Liver (tissue), 9 donors: ENCODE measurements around the gene ADGRA1. TPM values are rescaled to one million over a fixed set of nuclear protein-coding genes. Genes with fewer than 3 reads are reported as not detected.
"Not testable (repeated sequence)": the region's sequence is repeated elsewhere in the genome, so short reads cannot be mapped to it uniquely, and the experiment has no call there.

Experiments used
- DNase-seq: peaks from one replicate; pipeline ENCODE4 v3.0.0-alpha.2; 2017; ENCODE audit warnings: low spot score
- H3K27ac ChIP-seq, 2 donors: one replicate each; pipeline ENCODE4 v1.7.0; 2013; ENCODE audit warnings: inconsistent platforms in 2 of 2, low read length in 2 of 2, control low read depth in 1 of 2, low read depth in 1 of 2, mild to moderate bottlenecking in 1 of 2
- H3K27me3 ChIP-seq, 4 donors: one replicate each; pipeline versions ENCODE4 v1.6.1 to v1.7.0; 2013; ENCODE audit warnings: low read length in 3 of 4, inconsistent platforms in 1 of 4, mild to moderate bottlenecking in 1 of 4, moderate library complexity in 1 of 4; ENCODE audit not compliant: control insufficient read depth in 4 of 4, insufficient read depth in 4 of 4
- H3K36me3 ChIP-seq, 4 donors: one replicate each; pipeline versions ENCODE4 v1.6.1 to v1.7.0; 2013; ENCODE audit warnings: low read length in 3 of 4, mild to moderate bottlenecking in 3 of 4, low read depth in 1 of 4, moderate library complexity in 1 of 4; ENCODE audit not compliant: control insufficient read depth in 4 of 4, insufficient read depth in 3 of 4
- H3K4me1 ChIP-seq, 4 donors: one replicate each; pipeline versions ENCODE4 v1.6.1 to v1.7.0; 2013; ENCODE audit warnings: low read length in 3 of 4, mild to moderate bottlenecking in 3 of 4, moderate library complexity in 1 of 4; ENCODE audit not compliant: control insufficient read depth in 4 of 4, insufficient read depth in 4 of 4
- H3K4me3 ChIP-seq, 3 donors: one replicate each; pipeline versions ENCODE4 v1.6.1 to v1.7.0; 2013; ENCODE audit warnings: low read length in 3 of 3, control low read depth in 1 of 3, low read depth in 1 of 3, mild to moderate bottlenecking in 1 of 3
- H3K9ac ChIP-seq, 2 donors: one replicate each; pipeline ENCODE4 v1.7.0; 2013; ENCODE audit warnings: low read length in 2 of 2, mild to moderate bottlenecking in 2 of 2, moderate library complexity in 2 of 2, control low read depth in 1 of 2, low read depth in 1 of 2
- H3K9me3 ChIP-seq, 4 donors: one replicate each; pipeline versions ENCODE4 v1.6.1 to v1.7.0; 2013; ENCODE audit warnings: low read length in 3 of 4; ENCODE audit not compliant: control insufficient read depth in 4 of 4
- FOXA2 ChIP-seq: IDR thresholded peaks from 2 replicates; pipeline ENCODE4 v1.6.1; 2016; ENCODE audit warnings: antibody characterized with exemption
- GABPA ChIP-seq, 2 donors: IDR thresholded peaks in 1 of 2; conservative IDR thresholded peaks in 1 of 2; 2 replicates each; pipeline ENCODE4 v1.6.1; 2016; ENCODE audit warnings: antibody characterized with exemption in 2 of 2, mild to moderate bottlenecking in 1 of 2, moderate library complexity in 1 of 2
- HNF4G ChIP-seq: IDR thresholded peaks from 2 replicates; pipeline ENCODE4 v1.6.1; 2016; ENCODE audit warnings: antibody characterized with exemption
- RAD21 ChIP-seq, 2 donors: IDR thresholded peaks; 2 replicates each; pipeline ENCODE4 v1.6.1; 2016; ENCODE audit warnings: antibody characterized with exemption in 2 of 2, mild to moderate bottlenecking in 2 of 2
- SP1 ChIP-seq: IDR thresholded peaks from 2 replicates; pipeline ENCODE4 v1.6.1; 2018; ENCODE audit warnings: antibody characterized with exemption, mild to moderate bottlenecking
- TAF1 ChIP-seq: conservative IDR thresholded peaks from 2 replicates; pipeline ENCODE4 v1.6.1; 2016; ENCODE audit warnings: antibody characterized with exemption, mild to moderate bottlenecking
- YY1 ChIP-seq: IDR thresholded peaks from 2 replicates; pipeline ENCODE4 v1.6.1; 2016; ENCODE audit warnings: antibody characterized with exemption, mild to moderate bottlenecking
- ZBTB33 ChIP-seq: IDR thresholded peaks from 2 replicates; pipeline ENCODE4 v1.6.1; 2016; ENCODE audit warnings: antibody characterized with exemption
- WGBS: extraction: QIAGEN DNeasy Blood & Tissue Kit; methylation state at CpG from one replicate; pipeline ENCODE4 v1.1.7; 2013; 5-methylcytosine and 5-hydroxymethylcytosine counted together
- polyA plus RNA-seq, 2 donors: library from polyadenylated mRNA; stranded (reverse) in 1 of 2; unstranded in 1 of 2; fragments of 200-250 nt in 1 of 2; fragments of >200 nt in 1 of 2; fragmentation: Nextera tagmentation in 1 of 2; extraction: Ambion mirVana in 1 of 2; gene quantifications; one replicate each; pipeline versions ENCODE4 v1.2.1 to v1.2.3, GENCODE V29; 2013 to 2015
- total RNA-seq, 2 donors: library from RNA; depleted of rRNA; stranded (reverse); fragments of >200 nt; gene quantifications; one replicate each; pipeline ENCODE4 v1.2.3, GENCODE V29; 2014
- TF ChIP-seq, protein P1 (sequence below): IDR thresholded peaks from 2 replicates; pipeline ENCODE4 v1.6.1; 2016; ENCODE audit warnings: antibody characterized with exemption
- TF ChIP-seq, protein P2 (sequence below): IDR thresholded peaks from 2 replicates; pipeline ENCODE4 v1.6.1; 2016; ENCODE audit warnings: antibody characterized with exemption, mild to moderate bottlenecking
- TF ChIP-seq, protein P3 (sequence below): IDR thresholded peaks from 2 replicates; pipeline ENCODE4 v1.6.1; 2016; ENCODE audit warnings: antibody characterized with exemption
- TF ChIP-seq, protein P4 (sequence below): fragments of 150-350 bp; IDR thresholded peaks from 2 replicates; pipeline ENCODE4 v1.5.1; 2017; ENCODE audit warnings: improper control_type of control experiment, low read depth, low read length; ENCODE audit not compliant: missing input control
- donor health status: healthy.
- donor health status: healthy.
- donor health status: healthy.
- donor health status: healthy.
- donor health status: healthy.

The ADGRA1 gene
- total and polyA plus RNA-seq, 4 donors, result 0.08 to 0.70 (median 0.12) TPM; not detected in 1

DNA sequence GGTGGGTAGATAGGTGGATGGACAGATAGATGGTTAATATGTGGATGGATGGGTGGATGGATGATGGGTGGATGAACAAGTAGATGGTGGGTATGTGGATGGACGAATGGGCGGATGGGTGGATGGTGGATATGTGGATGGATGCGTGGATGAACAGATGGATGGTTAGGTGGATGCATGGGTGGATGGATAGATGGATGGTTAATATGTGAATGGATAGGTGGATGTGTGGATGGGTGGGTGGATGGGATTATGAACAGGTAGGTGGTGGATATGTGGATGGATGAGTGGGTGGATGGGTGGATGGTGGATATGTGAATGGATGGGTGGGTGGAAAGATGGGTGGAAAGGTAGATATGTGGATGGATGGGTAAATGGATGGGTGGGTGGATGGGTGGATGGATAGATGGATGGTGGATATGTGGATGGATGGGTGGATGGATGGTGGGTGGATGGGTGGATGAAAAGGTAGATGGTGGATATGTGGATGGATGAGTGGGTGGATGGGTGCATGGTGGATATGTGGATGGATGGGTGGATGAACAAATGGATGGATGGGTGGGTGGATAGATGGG, 87.1 kb downstream of the ADGRA1 start:
- H3K36me3 ChIP-seq, result peaks cover 0 to 3% (median 0%) of the 10 kb centered on the region in 4 donors
- H3K9ac ChIP-seq, result no peak overlapping the region
- no peak for DNase-seq
- no peaks in the 10 kb centered on the region for H3K4me1 ChIP-seq
- H3K9me3 ChIP-seq, result no peaks in the 10 kb centered on the region
- no peak overlapping the region for H3K4me3 ChIP-seq
- no peak overlapping the region for H3K27ac ChIP-seq
- TF ChIP-seq ZBTB33, result no peak
- TF ChIP-seq, protein P1, sequence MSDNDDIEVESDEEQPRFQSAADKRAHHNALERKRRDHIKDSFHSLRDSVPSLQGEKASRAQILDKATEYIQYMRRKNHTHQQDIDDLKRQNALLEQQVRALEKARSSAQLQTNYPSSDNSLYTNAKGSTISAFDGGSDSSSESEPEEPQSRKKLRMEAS, result no peak
- TF ChIP-seq, protein P2, sequence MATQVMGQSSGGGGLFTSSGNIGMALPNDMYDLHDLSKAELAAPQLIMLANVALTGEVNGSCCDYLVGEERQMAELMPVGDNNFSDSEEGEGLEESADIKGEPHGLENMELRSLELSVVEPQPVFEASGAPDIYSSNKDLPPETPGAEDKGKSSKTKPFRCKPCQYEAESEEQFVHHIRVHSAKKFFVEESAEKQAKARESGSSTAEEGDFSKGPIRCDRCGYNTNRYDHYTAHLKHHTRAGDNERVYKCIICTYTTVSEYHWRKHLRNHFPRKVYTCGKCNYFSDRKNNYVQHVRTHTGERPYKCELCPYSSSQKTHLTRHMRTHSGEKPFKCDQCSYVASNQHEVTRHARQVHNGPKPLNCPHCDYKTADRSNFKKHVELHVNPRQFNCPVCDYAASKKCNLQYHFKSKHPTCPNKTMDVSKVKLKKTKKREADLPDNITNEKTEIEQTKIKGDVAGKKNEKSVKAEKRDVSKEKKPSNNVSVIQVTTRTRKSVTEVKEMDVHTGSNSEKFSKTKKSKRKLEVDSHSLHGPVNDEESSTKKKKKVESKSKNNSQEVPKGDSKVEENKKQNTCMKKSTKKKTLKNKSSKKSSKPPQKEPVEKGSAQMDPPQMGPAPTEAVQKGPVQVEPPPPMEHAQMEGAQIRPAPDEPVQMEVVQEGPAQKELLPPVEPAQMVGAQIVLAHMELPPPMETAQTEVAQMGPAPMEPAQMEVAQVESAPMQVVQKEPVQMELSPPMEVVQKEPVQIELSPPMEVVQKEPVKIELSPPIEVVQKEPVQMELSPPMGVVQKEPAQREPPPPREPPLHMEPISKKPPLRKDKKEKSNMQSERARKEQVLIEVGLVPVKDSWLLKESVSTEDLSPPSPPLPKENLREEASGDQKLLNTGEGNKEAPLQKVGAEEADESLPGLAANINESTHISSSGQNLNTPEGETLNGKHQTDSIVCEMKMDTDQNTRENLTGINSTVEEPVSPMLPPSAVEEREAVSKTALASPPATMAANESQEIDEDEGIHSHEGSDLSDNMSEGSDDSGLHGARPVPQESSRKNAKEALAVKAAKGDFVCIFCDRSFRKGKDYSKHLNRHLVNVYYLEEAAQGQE, result no peak
- no peak for TF ChIP-seq TAF1
- TF ChIP-seq YY1, result no peak
- no peak for TF ChIP-seq HNF4G
- TF ChIP-seq RAD21 (IDR thresholded peaks at IDR 0.05), result no peak
- no peak for TF ChIP-seq SP1
- no peak for TF ChIP-seq GABPA (IDR thresholded peaks at IDR 0.05 in 1 of 2, conservative IDR thresholded peaks at IDR 0.05 in 1 of 2)
- TF ChIP-seq, protein P3, sequence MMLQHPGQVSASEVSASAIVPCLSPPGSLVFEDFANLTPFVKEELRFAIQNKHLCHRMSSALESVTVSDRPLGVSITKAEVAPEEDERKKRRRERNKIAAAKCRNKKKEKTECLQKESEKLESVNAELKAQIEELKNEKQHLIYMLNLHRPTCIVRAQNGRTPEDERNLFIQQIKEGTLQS, result no peak
- TF ChIP-seq, protein P4, sequence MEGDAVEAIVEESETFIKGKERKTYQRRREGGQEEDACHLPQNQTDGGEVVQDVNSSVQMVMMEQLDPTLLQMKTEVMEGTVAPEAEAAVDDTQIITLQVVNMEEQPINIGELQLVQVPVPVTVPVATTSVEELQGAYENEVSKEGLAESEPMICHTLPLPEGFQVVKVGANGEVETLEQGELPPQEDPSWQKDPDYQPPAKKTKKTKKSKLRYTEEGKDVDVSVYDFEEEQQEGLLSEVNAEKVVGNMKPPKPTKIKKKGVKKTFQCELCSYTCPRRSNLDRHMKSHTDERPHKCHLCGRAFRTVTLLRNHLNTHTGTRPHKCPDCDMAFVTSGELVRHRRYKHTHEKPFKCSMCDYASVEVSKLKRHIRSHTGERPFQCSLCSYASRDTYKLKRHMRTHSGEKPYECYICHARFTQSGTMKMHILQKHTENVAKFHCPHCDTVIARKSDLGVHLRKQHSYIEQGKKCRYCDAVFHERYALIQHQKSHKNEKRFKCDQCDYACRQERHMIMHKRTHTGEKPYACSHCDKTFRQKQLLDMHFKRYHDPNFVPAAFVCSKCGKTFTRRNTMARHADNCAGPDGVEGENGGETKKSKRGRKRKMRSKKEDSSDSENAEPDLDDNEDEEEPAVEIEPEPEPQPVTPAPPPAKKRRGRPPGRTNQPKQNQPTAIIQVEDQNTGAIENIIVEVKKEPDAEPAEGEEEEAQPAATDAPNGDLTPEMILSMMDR, result no peak
- no peak for TF ChIP-seq FOXA2
- H3K27me3 ChIP-seq, result no peaks in the 10 kb centered on the region
- 71% methylated on average over 3 of the region's 3 CpGs for WGBS

- not testable (repeated sequence) for H3K9ac ChIP-seq, H3K9me3 ChIP-seq, H3K36me3 ChIP-seq, DNase-seq, H3K4me3 ChIP-seq, H3K4me1 ChIP-seq, H3K27me3 ChIP-seq, H3K27ac ChIP-seq
- 83% methylated on average over 4 of the region's 4 CpGs for WGBS
Observed at GRCh38 chr10:133175624-133176023, 87.9 kb downstream of the ADGRA1 start.
